ENCODE data around the gene PARD3. TPM values are rescaled to one million over a fixed set of nuclear protein-coding genes. Genes with fewer than 3 reads are reported as not detected.

The PARD3 gene
- total and polyA plus RNA-seq, 2 experiments from 2014 or later = 47.2 to 59.7 TPM

- TF ChIP-seq EZH2phosphoT487 (IDR thresholded peaks at IDR 0.05; ENCODE audit: low read depth, severe bottlenecking, unreplicated experiment) (no peak), EZH2 (IDR thresholded peaks at IDR 0.05; ENCODE audit: borderline replicate concordance) (no peak), CTCF (IDR thresholded peaks at IDR 0.05; ENCODE audit: poor library complexity) (no peak)
- Histone ChIP-seq H3K4me2 (no peak overlapping the region), H3K4me3 (no peak overlapping the region), H2AFZ (no peak overlapping the region), H3K9me3 (ENCODE audit: low read depth) (no peaks in the 10 kb centered on the region), H3K4me1 (ENCODE audit: insufficient read depth) (peaks cover 10% of the 10 kb centered on the region), H3K79me2 (peaks cover 11% of the 10 kb centered on the region), H3K36me3 (replicated peaks; ENCODE audit: insufficient read depth, low read depth) (no peaks in the 10 kb centered on the region), H3K27me3 (no peaks in the 10 kb centered on the region), H4K20me1 (ENCODE audit: insufficient read depth, poor library complexity, severe bottlenecking) (no peaks in the 10 kb centered on the region), H3K9me2 (replicated peaks; ENCODE audit: insufficient read depth) (no peaks in the 10 kb centered on the region), H3K27ac (no peak overlapping the region)
- 70% methylated on average over 3 of the region's 3 CpGs for WGBS (ENCODE audit: low lambda C conversion rate, missing lambda C conversion rate)
- DNase-seq (ENCODE audit: low spot score) = no peak
These were observed 323.4 kb downstream of the PARD3 start for GRCh38 chr10:34491678-34492077.

- peak; percentile 41 for DNase-seq (ENCODE audit: low spot score)
- H3K4me2 ChIP-seq = peak overlapping the region; percentile 49
- H3K27me3 ChIP-seq = no peaks in the 10 kb centered on the region
- H3K4me3 ChIP-seq = no peak overlapping the region
- H3K4me1 ChIP-seq (ENCODE audit: insufficient read depth) = peaks cover 10% of the 10 kb centered on the region
- H2AFZ ChIP-seq = no peak overlapping the region
- peak overlapping the region; percentile 64 for H3K27ac ChIP-seq
- H3K9me3 ChIP-seq (ENCODE audit: low read depth) = no peaks in the 10 kb centered on the region
- TF ChIP-seq EZH2 (IDR thresholded peaks at IDR 0.05; ENCODE audit: borderline replicate concordance) = no peak
- no peak for TF ChIP-seq CTCF (IDR thresholded peaks at IDR 0.05; ENCODE audit: poor library complexity)
- TF ChIP-seq EZH2phosphoT487 (IDR thresholded peaks at IDR 0.05; ENCODE audit: low read depth, severe bottlenecking, unreplicated experiment) = no peak
- WGBS (ENCODE audit: low lambda C conversion rate, missing lambda C conversion rate) = 32% methylated on average over 7 of the region's 7 CpGs
- H3K36me3 ChIP-seq (replicated peaks; ENCODE audit: insufficient read depth, low read depth) = no peaks in the 10 kb centered on the region
- H4K20me1 ChIP-seq (ENCODE audit: insufficient read depth, poor library complexity, severe bottlenecking) = no peaks in the 10 kb centered on the region
- H3K9me2 ChIP-seq (replicated peaks; ENCODE audit: insufficient read depth) = no peaks in the 10 kb centered on the region
- peaks cover 11% of the 10 kb centered on the region for H3K79me2 ChIP-seq
These were observed 324.9 kb downstream of the PARD3 start for GRCh38 chr10:34489973-34490745.

- peaks cover 11% of the 10 kb centered on the region for H3K79me2 ChIP-seq
- no peak overlapping the region for H3K4me3 ChIP-seq
- WGBS (ENCODE audit: low lambda C conversion rate, missing lambda C conversion rate) = 66% methylated on average over 3 of the region's 3 CpGs
- no peak overlapping the region for H3K27ac ChIP-seq
- H4K20me1 ChIP-seq (ENCODE audit: insufficient read depth, poor library complexity, severe bottlenecking) = no peaks in the 10 kb centered on the region
- no peaks in the 10 kb centered on the region for H3K27me3 ChIP-seq
- TF ChIP-seq EZH2 (IDR thresholded peaks at IDR 0.05; ENCODE audit: borderline replicate concordance) = no peak
- no peak for TF ChIP-seq CTCF (IDR thresholded peaks at IDR 0.05; ENCODE audit: poor library complexity)
- no peak for TF ChIP-seq EZH2phosphoT487 (IDR thresholded peaks at IDR 0.05; ENCODE audit: low read depth, severe bottlenecking, unreplicated experiment)
- no peak overlapping the region for H3K4me2 ChIP-seq
- no peaks in the 10 kb centered on the region for H3K36me3 ChIP-seq (replicated peaks; ENCODE audit: insufficient read depth, low read depth)
- DNase-seq (ENCODE audit: low spot score) = no peak
- no peak overlapping the region for H2AFZ ChIP-seq
- H3K9me3 ChIP-seq (ENCODE audit: low read depth) = no peaks in the 10 kb centered on the region
- no peaks in the 10 kb centered on the region for H3K9me2 ChIP-seq (replicated peaks; ENCODE audit: insufficient read depth)
- H3K4me1 ChIP-seq (ENCODE audit: insufficient read depth) = peaks cover 10% of the 10 kb centered on the region
These were observed 325.7 kb downstream of the PARD3 start for GRCh38 chr10:34489411-34489810.
